Common myeloid progenitor, CD34-positive (primary cell): ENCODE results near the gene PHF21B.

ENCODE experiments used
- CTCF ChIA-PET: fragments of 350-600 bp; sonication (Branson Sonifier 250); formaldehyde crosslinking; loops from one replicate; lab custom pipeline; 2021; ENCODE audit warnings: antibody characterized with exemption; lab: Charles Lee
- POLR2A ChIA-PET: fragments of 350-600 bp; sonication (Branson Sonifier 250); formaldehyde crosslinking; loops from one replicate; lab custom pipeline; 2021; ENCODE audit warnings: antibody characterized with exemption; lab: Charles Lee
- DNase-seq, 3 donors: peaks; one replicate each; pipeline versions ENCODE4 v3.0.0 to v3.0.0-alpha.2; 2013
- H3K27ac ChIP-seq, 2 experiments: 1 replicate in 1 of 2; 2 replicates in 1 of 2; pipeline ENCODE4 v1.7.0; 2013; ENCODE audit warnings: inconsistent platforms in 2 of 2, low read length in 2 of 2, mild to moderate bottlenecking in 2 of 2, low read depth in 1 of 2, moderate library complexity in 1 of 2; ENCODE audit not compliant: severe bottlenecking in 2 of 2, insufficient read depth in 1 of 2, poor library complexity in 1 of 2
- H3K27me3 ChIP-seq, 5 experiments: replicated peaks in 2 of 5; 1 replicate in 3 of 5; 2 replicates in 2 of 5; pipeline versions ENCODE4 v1.6.1 to v1.7.0; 2013; ENCODE audit warnings: low read length in 4 of 5, mild to moderate bottlenecking in 2 of 5, moderate library complexity in 2 of 5, inconsistent platforms in 1 of 5; ENCODE audit not compliant: insufficient read depth in 5 of 5, control insufficient read depth in 4 of 5
- H3K36me3 ChIP-seq, 4 experiments: 1 replicate in 2 of 4; 2 replicates in 2 of 4; pipeline versions ENCODE4 v1.6.1 to v1.7.0; 2013; ENCODE audit warnings: low read length in 3 of 4, control low read depth in 1 of 4, mild to moderate bottlenecking in 1 of 4; ENCODE audit not compliant: control insufficient read depth in 4 of 4, insufficient read depth in 4 of 4
- H3K4me1 ChIP-seq, 4 experiments: 1 replicate in 3 of 4; 2 replicates in 1 of 4; pipeline versions ENCODE4 v1.6.1 to v1.7.1; 2013; ENCODE audit warnings: low read length in 3 of 4, mild to moderate bottlenecking in 3 of 4, control low read depth in 1 of 4, inconsistent platforms in 1 of 4, moderate library complexity in 1 of 4; ENCODE audit not compliant: control insufficient read depth in 4 of 4, insufficient read depth in 4 of 4; ENCODE audit errors: control extremely low read depth in 1 of 4
- H3K4me3 ChIP-seq, 7 experiments: 1 replicate in 4 of 7; 2 replicates in 3 of 7; pipeline versions ENCODE4 v1.5.1 to v1.7.0; 2013; ENCODE audit warnings: mild to moderate bottlenecking in 7 of 7, low read length in 6 of 7, moderate library complexity in 6 of 7, inconsistent platforms in 2 of 7, low read depth in 2 of 7, control low read depth in 1 of 7; ENCODE audit not compliant: insufficient read depth in 4 of 7, control insufficient read depth in 1 of 7; ENCODE audit errors: extremely low read depth in 1 of 7
- H3K9me3 ChIP-seq, 5 experiments: 1 replicate in 4 of 5; 2 replicates in 1 of 5; pipeline versions ENCODE4 v1.6.1 to v1.7.1; 2013; ENCODE audit warnings: low read length in 4 of 5, mild to moderate bottlenecking in 2 of 5, inconsistent platforms in 1 of 5, low read depth in 1 of 5, moderate library complexity in 1 of 5; ENCODE audit not compliant: control insufficient read depth in 4 of 5, insufficient read depth in 2 of 5; ENCODE audit errors: control extremely low read depth in 1 of 5
- WGBS: methylation state at CpG from one replicate; pipeline ENCODE4 v1.1.5; 2013; ENCODE audit not compliant: insufficient coverage; 5-methylcytosine and 5-hydroxymethylcytosine counted together

Gene PHF21B

GRCh38 chr22:44974454-44974853 lies 35.4 kb downstream of the PHF21B start:
- 92% methylated on average over 7 of the region's 9 CpGs for WGBS
- Histone ChIP-seq H3K36me3 (no peaks in the 10 kb centered on the region), H3K27me3 (peaks cover 0 to 12% (median 0%) of the 10 kb centered on the region in 5 experiments), H3K4me3 (no peak overlapping the region), H3K9me3 (no peaks in the 10 kb centered on the region), H3K4me1 (no peaks in the 10 kb centered on the region), H3K27ac (no peak overlapping the region)
- ChIA-PET CTCF (interaction anchor here (0.9 to 2.0 kb wide), 2 partner anchors 17 to 122 kb away, joined by 3 to 5 read pairs; no protein-coding TSS in a partner anchor), POLR2A (no interaction called here)
- DNase-seq = no peak

DNA sequence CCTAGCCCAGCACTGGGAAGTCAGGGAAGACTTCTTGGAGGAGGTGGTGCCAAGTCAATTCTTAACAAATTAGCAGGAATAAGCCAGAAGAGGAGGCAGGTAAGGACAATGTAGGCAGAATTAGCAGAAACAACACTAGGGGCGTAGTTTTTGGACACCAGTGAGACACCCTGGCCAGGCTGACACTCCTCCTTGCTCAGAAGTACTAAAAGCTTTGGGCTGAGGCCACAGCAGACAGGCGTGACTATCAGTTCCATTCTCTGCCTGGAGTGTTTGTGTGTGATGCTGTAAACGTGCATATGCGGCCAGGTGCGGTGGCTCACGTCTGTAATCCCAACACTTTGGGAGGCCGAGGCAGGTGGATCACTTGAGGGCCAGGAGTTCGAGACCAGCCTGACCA lies 36.0 kb downstream of the PHF21B start:
- POLR2A ChIA-PET = no interaction called here
- Histone ChIP-seq H3K4me3 (no peak overlapping the region), H3K9me3 (no peaks in the 10 kb centered on the region), H3K27me3 (peaks cover 0 to 6% (median 0%) of the 10 kb centered on the region in 5 experiments), H3K4me1 (no peaks in the 10 kb centered on the region), H3K27ac (no peak overlapping the region), H3K36me3 (no peaks in the 10 kb centered on the region)
- 95% methylated on average over 6 of the region's 8 CpGs for WGBS
- no peak for DNase-seq
- CTCF ChIA-PET = interaction anchor here (0.5 kb wide), 1 partner anchor 395 kb away, joined by 3 read pairs; no protein-coding TSS in a partner anchor

- CTCF ChIA-PET = no interaction called here
- no peak overlapping the region for H3K27ac ChIP-seq
- H3K9me3 ChIP-seq = no peaks in the 10 kb centered on the region
- peaks cover 0 to 5% (median 0%) of the 10 kb centered on the region in 5 experiments for H3K27me3 ChIP-seq
- POLR2A ChIA-PET = no interaction called here
- DNase-seq = peak in 2 of 3 donors; percentile 28 to 58
- no peak overlapping the region for H3K4me3 ChIP-seq
- no peaks in the 10 kb centered on the region for H3K36me3 ChIP-seq
- no peaks in the 10 kb centered on the region for H3K4me1 ChIP-seq
- WGBS = 75% methylated on average over 22 of the region's 23 CpGs
These were observed 37.3 kb downstream of the PHF21B start for GRCh38 chr22:44972363-44973083.

GRCh38 chr22:44971651-44972362 lies 38.0 kb downstream of the PHF21B start:
- Histone ChIP-seq H3K27me3 (peaks cover 0 to 5% (median 0%) of the 10 kb centered on the region in 5 experiments), H3K36me3 (no peaks in the 10 kb centered on the region), H3K27ac (no peak overlapping the region), H3K9me3 (no peaks in the 10 kb centered on the region), H3K4me3 (no peak overlapping the region), H3K4me1 (no peaks in the 10 kb centered on the region)
- DNase-seq = no peak
- 88% methylated on average over 10 of the region's 11 CpGs for WGBS
- ChIA-PET CTCF (no interaction called here), POLR2A (no interaction called here)

- DNase-seq = no peak
- no peaks in the 10 kb centered on the region for H3K9me3 ChIP-seq
- WGBS = 93% methylated on average over 6 of the region's 6 CpGs
- H3K36me3 ChIP-seq = no peaks in the 10 kb centered on the region
- no peaks in the 10 kb centered on the region for H3K4me1 ChIP-seq
- H3K27ac ChIP-seq = no peak overlapping the region
- POLR2A ChIA-PET = no interaction called here
- H3K27me3 ChIP-seq = peaks cover 0 to 5% (median 0%) of the 10 kb centered on the region in 5 experiments
- H3K4me3 ChIP-seq = no peak overlapping the region
- CTCF ChIA-PET = interaction anchor here (1.5 kb wide), 1 partner anchor 9 kb away, joined by 5 read pairs; no protein-coding TSS in a partner anchor
These were observed 39.5 kb downstream of the PHF21B start for GRCh38 chr22:44970291-44970690.

- no peak overlapping the region for H3K4me3 ChIP-seq
- H3K36me3 ChIP-seq = no peaks in the 10 kb centered on the region
- 96% methylated on average over 9 of the region's 9 CpGs for WGBS
- H3K4me1 ChIP-seq = no peaks in the 10 kb centered on the region
- CTCF ChIA-PET = interaction anchor here (1.5 kb wide), 1 partner anchor 9 kb away, joined by 5 read pairs; no protein-coding TSS in a partner anchor
- H3K27me3 ChIP-seq = peaks cover 0 to 5% (median 0%) of the 10 kb centered on the region in 5 experiments
- H3K9me3 ChIP-seq = no peaks in the 10 kb centered on the region
- H3K27ac ChIP-seq = no peak overlapping the region
- POLR2A ChIA-PET = no interaction called here
- DNase-seq = no peak
These were observed 40.0 kb downstream of the PHF21B start for GRCh38 chr22:44969817-44970216.

GRCh38 chr22:44968736-44969135 lies 41.1 kb downstream of the PHF21B start:
- Histone ChIP-seq H3K9me3 (no peaks in the 10 kb centered on the region), H3K27me3 (peaks cover 0 to 5% (median 0%) of the 10 kb centered on the region in 5 experiments), H3K4me3 (no peak overlapping the region), H3K27ac (no peak overlapping the region), H3K36me3 (no peaks in the 10 kb centered on the region), H3K4me1 (no peaks in the 10 kb centered on the region)
- CTCF ChIA-PET = interaction anchor here (0.6 kb wide), 1 partner anchor 9 kb away, joined by 3 read pairs; no protein-coding TSS in a partner anchor
- DNase-seq = no peak
- 83% methylated on average over 7 of the region's 7 CpGs for WGBS
- POLR2A ChIA-PET = no interaction called here
